Mesenchymal stem cell (in vitro differentiated cells and primary cell): ENCODE measurements around the gene DSCAM.

ENCODE experiments used
- DNase-seq: peaks from one replicate; pipeline ENCODE4 v3.0.0-alpha.2; 2013
- H2AFZ ChIP-seq: one replicate; pipeline ENCODE4 v1.6.1; 2013; ENCODE audit warnings: low read depth, mild to moderate bottlenecking, control low read depth, inconsistent platforms, low read length, moderate library complexity
- H2AK5ac ChIP-seq: 2 replicates; pipeline ENCODE4 v1.6.1; 2013; ENCODE audit warnings: low read length, moderate library complexity, mild to moderate bottlenecking, inconsistent platforms; ENCODE audit not compliant: severe bottlenecking
- H2BK120ac ChIP-seq: one replicate; pipeline ENCODE4 v1.6.1; 2013; ENCODE audit warnings: low read depth, mild to moderate bottlenecking, inconsistent platforms, low read length, moderate library complexity
- H2BK12ac ChIP-seq, 2 experiments: one replicate each; pipeline ENCODE4 v1.6.1; 2013; ENCODE audit warnings: inconsistent platforms in 2 of 2, low read length in 2 of 2, mild to moderate bottlenecking in 2 of 2, moderate library complexity in 2 of 2, control low read depth in 1 of 2
- H2BK15ac ChIP-seq: one replicate; pipeline ENCODE4 v1.6.1; 2013; ENCODE audit warnings: mild to moderate bottlenecking, low read depth, inconsistent platforms; ENCODE audit not compliant: poor library complexity, severe bottlenecking
- H2BK5ac ChIP-seq: 2 replicates; pipeline ENCODE4 v1.6.1; 2013; ENCODE audit warnings: low read depth, mild to moderate bottlenecking, low read length, control low read depth, inconsistent platforms; ENCODE audit not compliant: poor library complexity, severe bottlenecking
- H3K14ac ChIP-seq, 2 experiments: one replicate each; pipeline ENCODE4 v1.6.1; 2013; ENCODE audit warnings: inconsistent platforms in 2 of 2, low read length in 2 of 2, control low read depth in 1 of 2, mild to moderate bottlenecking in 1 of 2, moderate library complexity in 1 of 2
- H3K18ac ChIP-seq, 2 experiments: one replicate each; pipeline ENCODE4 v1.6.1; 2013; ENCODE audit warnings: inconsistent platforms in 2 of 2, low read length in 2 of 2, control low read depth in 1 of 2, low read depth in 1 of 2, mild to moderate bottlenecking in 1 of 2
- H3K23ac ChIP-seq, 2 experiments: one replicate each; pipeline ENCODE4 v1.6.1; 2013; ENCODE audit warnings: inconsistent platforms in 2 of 2, low read length in 2 of 2, mild to moderate bottlenecking in 2 of 2, moderate library complexity in 2 of 2, control low read depth in 1 of 2
- H3K27ac ChIP-seq: 2 replicates; pipeline ENCODE4 v1.5.1; 2013; ENCODE audit warnings: mild to moderate bottlenecking, moderate library complexity, low read length, control low read depth, inconsistent platforms; ENCODE audit not compliant: poor library complexity, severe bottlenecking
- H3K27me3 ChIP-seq, 2 experiments: 2 replicates each; pipeline versions ENCODE4 v1.6.1 to v1.7.0; 2013; ENCODE audit warnings: low read length in 2 of 2, mild to moderate bottlenecking in 2 of 2, moderate library complexity in 2 of 2, control low read depth in 1 of 2, inconsistent platforms in 1 of 2; ENCODE audit not compliant: control insufficient read depth in 1 of 2, insufficient read depth in 1 of 2
- H3K36me3 ChIP-seq, 2 experiments: 2 replicates each; pipeline versions ENCODE4 v1.6.1 to v1.7.0; 2013; ENCODE audit warnings: low read length in 2 of 2, control low read depth in 1 of 2, inconsistent platforms in 1 of 2, low read depth in 1 of 2, mild to moderate bottlenecking in 1 of 2; ENCODE audit not compliant: insufficient read depth in 2 of 2, control insufficient read depth in 1 of 2
- H3K4ac ChIP-seq, 2 experiments: one replicate each; pipeline ENCODE4 v1.6.1; 2013; ENCODE audit warnings: inconsistent platforms in 2 of 2, low read length in 2 of 2, mild to moderate bottlenecking in 2 of 2, moderate library complexity in 2 of 2, control low read depth in 1 of 2, low read depth in 1 of 2
- H3K4me1 ChIP-seq: 2 replicates; pipeline ENCODE4 v1.6.1; 2013; ENCODE audit warnings: low read depth, low read length, control low read depth; ENCODE audit not compliant: control insufficient read depth, insufficient read depth
- H3K4me2 ChIP-seq: 2 replicates; pipeline ENCODE4 v1.6.1; 2013; ENCODE audit warnings: low read length, mild to moderate bottlenecking, inconsistent platforms; ENCODE audit not compliant: poor library complexity, severe bottlenecking
- H3K4me3 ChIP-seq, 2 experiments: 2 replicates each; pipeline versions ENCODE4 v1.5.1 to v1.7.0; 2013; ENCODE audit warnings: low read length in 2 of 2, mild to moderate bottlenecking in 2 of 2, control low read depth in 1 of 2, low read depth in 1 of 2; ENCODE audit not compliant: insufficient read depth in 1 of 2
- H3K79me1 ChIP-seq: replicated peaks from 2 replicates; pipeline ENCODE4 v1.6.1; 2013; ENCODE audit warnings: mild to moderate bottlenecking, control low read depth, low read length, inconsistent platforms; ENCODE audit not compliant: poor library complexity, severe bottlenecking
- H3K9ac ChIP-seq: 2 replicates; pipeline ENCODE4 v1.7.0; 2013; ENCODE audit warnings: mild to moderate bottlenecking, low read length, moderate library complexity
- H3K9me3 ChIP-seq: 2 replicates; pipeline ENCODE4 v1.7.0; 2013; ENCODE audit warnings: mild to moderate bottlenecking, low read length; ENCODE audit not compliant: control insufficient read depth
- H4K8ac ChIP-seq: one replicate; pipeline ENCODE4 v1.6.1; 2013; ENCODE audit warnings: inconsistent platforms, mild to moderate bottlenecking, low read length, moderate library complexity
- H4K91ac ChIP-seq: one replicate; pipeline ENCODE4 v1.6.1; 2013; ENCODE audit warnings: mild to moderate bottlenecking, low read length, inconsistent platforms
- WGBS: methylation state at CpG from one replicate; pipeline ENCODE4 v1.1.7; 2013; ENCODE audit warnings: mixed read lengths; 5-methylcytosine and 5-hydroxymethylcytosine counted together

Gene DSCAM

DNA sequence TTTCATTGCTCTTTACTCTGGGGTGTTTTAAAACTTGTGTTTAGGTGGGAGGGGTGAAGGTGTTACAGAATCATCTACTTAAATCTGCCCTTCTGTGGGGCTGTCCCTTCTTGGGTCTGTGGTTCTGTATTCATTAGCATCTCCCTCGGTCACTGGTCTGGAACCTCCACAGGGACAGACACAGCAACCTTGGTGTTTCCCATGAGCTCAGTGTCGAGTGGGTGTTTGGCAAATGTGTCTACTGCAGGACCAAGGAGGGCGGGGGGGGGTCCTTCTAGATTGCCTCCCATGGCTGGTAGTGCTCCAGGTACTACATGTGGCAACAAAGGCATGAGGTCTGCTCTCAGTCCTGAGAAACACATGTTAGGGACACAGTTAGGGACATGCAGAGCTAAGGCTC, 706.3 kb downstream of the DSCAM start:
- H2AFZ ChIP-seq: no peak overlapping the region
- no peak overlapping the region for H2BK12ac ChIP-seq
- no peak overlapping the region for H4K91ac ChIP-seq
- H3K23ac ChIP-seq: no peak overlapping the region
- H2BK5ac ChIP-seq: no peak overlapping the region
- H3K4me3 ChIP-seq: no peak overlapping the region
- no peaks in the 10 kb centered on the region for H3K36me3 ChIP-seq
- H3K79me1 ChIP-seq: no peaks in the 10 kb centered on the region
- H3K27me3 ChIP-seq: no peaks in the 10 kb centered on the region
- no peak overlapping the region for H3K4ac ChIP-seq
- H2BK120ac ChIP-seq: no peak overlapping the region
- 64% methylated on average over 3 of the region's 3 CpGs for WGBS
- peaks cover 4% of the 10 kb centered on the region for H3K4me1 ChIP-seq
- no peak overlapping the region for H3K4me2 ChIP-seq
- H3K9me3 ChIP-seq: no peaks in the 10 kb centered on the region
- H3K9ac ChIP-seq: no peak overlapping the region
- no peak overlapping the region for H4K8ac ChIP-seq
- no peak overlapping the region for H3K27ac ChIP-seq
- H3K18ac ChIP-seq: no peak overlapping the region
- no peak for DNase-seq
- no peak overlapping the region for H2AK5ac ChIP-seq
- no peak overlapping the region for H2BK15ac ChIP-seq
- no peak overlapping the region for H3K14ac ChIP-seq

DNA sequence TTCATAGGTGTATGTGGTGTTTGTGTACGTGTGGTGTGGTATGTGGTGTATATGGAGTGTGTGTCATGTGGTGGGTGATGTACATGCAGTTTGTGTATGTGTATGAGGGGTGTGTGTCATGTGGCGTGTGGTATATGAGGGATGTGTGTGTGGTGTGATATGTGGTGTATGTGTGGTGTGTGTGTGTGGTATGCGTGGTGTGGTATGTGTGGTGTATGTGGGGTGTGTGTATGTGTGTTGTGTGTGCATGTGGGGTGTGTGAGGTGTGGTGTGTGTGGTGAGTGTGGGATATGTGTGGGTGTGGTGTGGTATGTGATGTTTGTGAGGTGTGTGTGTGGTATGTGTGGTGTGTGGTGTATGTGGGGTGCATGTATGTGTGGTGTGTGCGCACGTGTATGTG, 707.3 kb downstream of the DSCAM start:
- peaks cover 4% of the 10 kb centered on the region for H3K4me1 ChIP-seq

DNA sequence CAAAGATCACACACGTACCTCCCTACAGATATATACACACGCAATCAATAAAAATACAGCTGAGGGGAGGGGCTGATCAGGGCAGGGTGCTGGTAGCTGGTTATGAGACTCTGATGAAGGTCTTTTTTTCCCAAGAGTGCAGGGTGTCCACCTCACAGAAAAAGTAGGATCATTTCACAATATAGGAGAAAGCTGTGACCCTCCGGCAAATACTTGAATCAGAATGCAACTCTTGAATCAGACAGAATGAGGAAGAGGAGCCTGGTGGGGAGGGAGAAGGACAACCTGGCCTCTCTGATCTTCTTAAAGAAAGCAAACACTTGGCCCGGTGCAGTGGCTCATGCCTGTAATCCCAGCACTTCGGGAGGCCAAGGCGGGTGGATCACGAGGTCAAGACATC, 710.4 kb downstream of the DSCAM start:
- Histone ChIP-seq H2AK5ac (no peak overlapping the region), H3K4me3 (no peak overlapping the region), H3K27ac (no peak overlapping the region), H3K4me2 (no peak overlapping the region), H3K23ac (no peak overlapping the region), H4K8ac (no peak overlapping the region), H3K79me1 (no peaks in the 10 kb centered on the region), H2BK12ac (no peak overlapping the region), H4K91ac (no peak overlapping the region), H3K4me1 (peaks cover 4% of the 10 kb centered on the region), H2BK120ac (no peak overlapping the region), H2BK15ac (no peak overlapping the region), H3K36me3 (no peaks in the 10 kb centered on the region), H3K9me3 (no peaks in the 10 kb centered on the region), H2BK5ac (no peak overlapping the region), H3K4ac (no peak overlapping the region), H2AFZ (no peak overlapping the region), H3K18ac (no peak overlapping the region), H3K9ac (no peak overlapping the region), H3K27me3 (no peaks in the 10 kb centered on the region), H3K14ac (no peak overlapping the region)
- WGBS: 92% methylated on average over 6 of the region's 7 CpGs
- no peak for DNase-seq

More for the DNA sequence above, 707.3 kb downstream of the DSCAM start:
- H2AFZ ChIP-seq: no peak overlapping the region
- no peaks in the 10 kb centered on the region for H3K27me3 ChIP-seq
- 88% methylated on average over 5 of the region's 5 CpGs for WGBS
- H2BK12ac ChIP-seq: no peak overlapping the region
- H3K4me3 ChIP-seq: no peak overlapping the region
- H3K27ac ChIP-seq: no peak overlapping the region
- no peak overlapping the region for H4K8ac ChIP-seq
- no peak overlapping the region for H3K4me2 ChIP-seq
- H3K23ac ChIP-seq: no peak overlapping the region
- H2BK5ac ChIP-seq: no peak overlapping the region
- no peaks in the 10 kb centered on the region for H3K36me3 ChIP-seq
- H3K9me3 ChIP-seq: no peaks in the 10 kb centered on the region
- H3K79me1 ChIP-seq: no peaks in the 10 kb centered on the region
- H2BK15ac ChIP-seq: no peak overlapping the region
- H3K9ac ChIP-seq: no peak overlapping the region
- H2AK5ac ChIP-seq: no peak overlapping the region
- no peak overlapping the region for H3K18ac ChIP-seq
- H4K91ac ChIP-seq: no peak overlapping the region
- H2BK120ac ChIP-seq: no peak overlapping the region
- no peak overlapping the region for H3K4ac ChIP-seq
- no peak overlapping the region for H3K14ac ChIP-seq
- no peak for DNase-seq

DNA sequence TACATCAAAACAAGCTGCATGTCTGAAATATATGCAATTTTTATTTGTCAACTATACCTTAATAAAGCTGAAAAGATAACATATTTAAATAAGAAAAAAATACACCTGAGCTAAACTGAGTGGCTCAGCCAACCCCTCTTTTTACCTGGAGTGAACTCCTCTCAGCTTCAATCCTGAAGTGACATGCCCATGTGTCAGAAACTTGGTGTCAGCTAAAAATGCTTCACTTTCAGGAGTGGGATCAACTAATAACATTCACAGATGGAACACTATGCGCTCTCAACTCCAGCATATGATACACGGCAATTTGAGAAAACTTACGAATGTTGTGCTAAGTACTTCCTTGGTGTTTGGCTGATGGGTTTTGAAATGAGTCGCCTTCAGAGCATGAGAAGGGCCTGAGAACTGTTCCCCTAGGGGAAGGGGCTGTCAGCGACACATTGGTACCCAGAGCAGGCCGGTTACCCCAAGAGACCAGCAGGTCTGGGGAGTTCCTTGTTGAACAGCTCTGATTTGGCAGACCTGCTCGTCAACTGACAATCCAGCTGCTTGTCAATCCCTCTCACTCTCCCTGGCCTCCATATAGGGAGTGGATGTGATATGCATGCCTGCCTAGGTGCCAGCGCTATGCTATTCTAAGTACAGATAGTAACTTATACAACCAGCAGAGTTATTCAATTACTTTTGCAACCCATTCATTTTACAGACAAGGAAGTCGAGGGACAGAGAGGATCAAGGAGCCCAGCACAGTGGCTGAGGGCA, 712.0 kb downstream of the DSCAM start:
- DNase-seq: no peak
- Histone ChIP-seq H3K36me3 (no peaks in the 10 kb centered on the region), H3K9ac (no peak overlapping the region), H3K4ac (no peak overlapping the region), H3K4me2 (no peak overlapping the region), H2AFZ (no peak overlapping the region), H2BK120ac (no peak overlapping the region), H3K23ac (no peak overlapping the region), H2BK12ac (no peak overlapping the region), H2BK5ac (no peak overlapping the region), H3K18ac (no peak overlapping the region), H3K4me3 (no peak overlapping the region), H3K4me1 (peaks cover 4% of the 10 kb centered on the region), H3K27ac (no peak overlapping the region), H2AK5ac (no peak overlapping the region), H3K9me3 (no peaks in the 10 kb centered on the region), H2BK15ac (no peak overlapping the region), H3K27me3 (no peaks in the 10 kb centered on the region), H4K8ac (no peak overlapping the region), H4K91ac (no peak overlapping the region), H3K79me1 (no peaks in the 10 kb centered on the region), H3K14ac (no peak overlapping the region)
- 80% methylated on average over 9 of the region's 9 CpGs for WGBS
